HFF-Myc (cell line): Measurements from ENCODE around the gene OAF.

Source experiments
- DNase-seq: peaks from one replicate; pipeline ENCODE4 v3.0.0-alpha.2; 2011; ENCODE audit warnings: low read depth; ENCODE audit errors: extremely low read depth
- H3K4me3 ChIP-seq: replicated peaks from 2 replicates; pipeline ENCODE4 v1.5.1; 2011; ENCODE audit warnings: low read depth, mild to moderate bottlenecking, control low read depth, low read length
- CTCF ChIP-seq: IDR thresholded peaks from 2 replicates; pipeline ENCODE4 v1.5.1; 2012; ENCODE audit warnings: mild to moderate bottlenecking, low read depth, low read length, control low read depth; ENCODE audit errors: missing control alignments

Gene OAF

DNA sequence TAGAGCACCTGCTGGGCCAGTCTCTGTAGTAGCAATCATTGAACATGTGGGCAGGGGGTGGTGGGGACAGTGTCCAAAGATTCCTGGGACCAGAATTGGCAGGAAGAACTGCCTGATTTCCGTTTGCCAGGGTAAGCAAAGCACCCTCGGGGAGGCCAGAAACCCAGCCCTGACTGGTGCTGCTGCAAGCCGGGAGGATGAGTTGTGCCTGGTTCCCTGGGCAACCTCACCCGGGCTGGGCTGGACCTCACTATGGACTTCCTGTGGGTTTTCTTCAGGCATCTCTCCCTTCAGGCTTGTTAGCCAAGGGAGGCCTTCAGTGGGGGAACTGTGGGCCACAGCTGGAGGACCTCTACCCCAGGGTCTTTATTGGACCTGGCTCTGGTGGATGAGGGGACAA lies 21.1 kb downstream of the OAF start:
- no peak for DNase-seq
- TF ChIP-seq CTCF: no peak
- H3K4me3 ChIP-seq: no peak overlapping the region

DNA sequence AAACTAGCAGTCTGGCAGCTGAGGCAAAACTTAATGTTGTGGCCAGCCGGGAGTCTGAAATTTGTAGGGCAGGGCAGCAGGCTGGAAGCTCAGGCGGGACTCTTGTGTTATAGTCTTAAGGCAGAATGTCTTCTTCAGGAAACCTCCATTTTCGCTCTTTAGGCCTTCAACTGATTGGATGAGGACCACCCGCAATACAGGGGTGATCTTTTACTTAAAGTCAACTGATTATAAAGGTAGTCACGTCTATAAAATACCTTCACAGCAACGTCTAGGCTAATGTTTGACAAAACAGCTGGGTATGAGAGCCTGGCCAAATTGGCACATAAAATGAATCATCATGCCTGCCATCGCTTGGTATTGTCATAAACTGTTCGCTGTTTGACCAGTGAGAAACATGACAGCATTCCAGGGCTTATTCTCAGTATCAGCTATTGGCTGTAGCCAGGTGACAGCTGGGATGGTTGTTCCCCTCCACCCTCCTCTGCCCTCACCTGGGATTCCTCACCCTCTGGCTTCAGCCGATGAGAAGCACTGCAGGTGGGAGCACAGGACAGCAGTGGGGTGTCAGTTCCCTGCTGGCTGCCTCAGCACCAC lies 22.5 kb downstream of the OAF start:
- DNase-seq: no peak
- no peak for TF ChIP-seq CTCF
- no peak overlapping the region for H3K4me3 ChIP-seq

GRCh38 chr11:120235024-120235628 lies 24.3 kb downstream of the OAF start:
- no peak for DNase-seq
- no peak overlapping the region for H3K4me3 ChIP-seq
- peak; percentile 89 for TF ChIP-seq CTCF

GRCh38 chr11:120236169-120237107 lies 25.6 kb downstream of the OAF start:
- TF ChIP-seq CTCF: no peak
- DNase-seq: peak; percentile 32
- H3K4me3 ChIP-seq: no peak overlapping the region

DNA sequence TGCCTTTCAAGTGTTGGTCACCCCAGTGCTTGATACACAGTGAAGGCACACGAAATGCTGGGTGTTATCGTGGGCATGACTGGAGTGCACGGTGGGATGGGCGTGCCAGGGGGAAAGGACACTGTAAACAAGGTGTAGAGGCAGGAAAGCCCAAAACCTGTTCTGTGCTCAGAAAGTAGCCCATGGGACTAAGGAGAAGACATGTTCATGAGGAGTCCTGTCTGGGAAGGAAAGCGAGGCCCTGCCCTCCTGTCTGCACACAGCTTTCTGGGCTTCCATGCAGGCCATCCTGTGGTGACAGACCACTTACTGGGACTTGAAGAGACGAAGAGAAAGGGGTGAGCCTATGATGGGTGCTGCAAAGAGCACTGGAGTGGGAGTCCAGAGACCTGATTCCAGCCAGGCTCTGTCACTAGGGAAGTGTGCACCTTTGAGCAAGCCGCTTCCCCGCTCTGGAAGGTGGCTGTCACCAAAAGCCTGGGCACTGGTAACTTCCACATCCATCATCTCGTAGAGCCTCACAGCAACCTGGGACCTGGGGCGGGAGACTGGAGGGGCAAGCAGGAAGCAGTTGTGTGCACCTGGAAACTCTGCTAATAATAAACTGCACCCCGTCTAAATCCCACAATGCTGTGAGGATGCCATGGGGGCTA lies 28.3 kb downstream of the OAF start:
- no peak for DNase-seq
- no peak overlapping the region for H3K4me3 ChIP-seq
- TF ChIP-seq CTCF: no peak

- DNase-seq: no peak
- no peak within 1 kb of the TSS for H3K4me3 ChIP-seq
- TF ChIP-seq CTCF: peak; percentile 41
Observed at GRCh38 chr11:120239713-120240640, 29.1 kb downstream of the OAF start, which contains the start of gene POU2F3. Gene POU2F3, plus strand, starts transcription at chr11:120240140. Its CDS starts 204 bp downstream, at chr11:120240344.
